PC-9 (cell line): ENCODE measurements around the gene SH2D5.

Experiments
- CTCF ChIP-seq: fragments of 200-600 bp; sonication (generic); conservative IDR thresholded peaks from 2 replicates; pipeline ENCODE4 v1.6.1; 2017; ENCODE audit warnings: mixed run types, antibody characterized with exemption, mild to moderate bottlenecking, moderate library complexity
- EZH2 ChIP-seq: fragments of 200-600 bp; sonication (generic); IDR thresholded peaks from 2 replicates; pipeline ENCODE4 v1.8.0; 2017; ENCODE audit warnings: antibody characterized with exemption, low read depth

- no peak for TF ChIP-seq EZH2
- no peak for TF ChIP-seq CTCF
These were observed 43.2 kb upstream of the SH2D5 start for GRCh38 chr1:20775700-20776099.
